ENCODE results near the gene NDRG3. TPM values are rescaled to one million over a fixed set of nuclear protein-coding genes. Genes with fewer than 3 reads are reported as not detected.

The NDRG3 gene
- 10 to 100 TPM; 24.2 to 24.9 TPM for total RNA-seq
- long read RNA-seq, donor 1, transcript NDRG3-201 (16 exons, 2,964 nt): major isoform, 5 of 12 reads
- long read RNA-seq, donor 1, partial matches to known transcripts: 1 of 12 reads
- long read RNA-seq, donor 1, other reads (novel, unspliced or antisense): 6 of 12 reads
- long read RNA-seq, donor 2, transcript NDRG3-201 (16 exons, 2,964 nt): major isoform, 12 of 20 reads
- long read RNA-seq, donor 2, partial matches to known transcripts: 7 of 20 reads
- long read RNA-seq, donor 2, other reads (novel, unspliced or antisense): 1 of 20 reads

GRCh38 chr20:36745927-36746659, at the start of gene NDRG3:
Gene NDRG3, minus strand, starts transcription at chr20:36746090. Its CDS starts 24,355 bp downstream, at chr20:36721735.
- intact Hi-C loops (cut with DNase I): no loop called here
- peak; percentile 98 for DNase-seq (ENCODE audit: low spot score)

GRCh38 chr20:36794116-36794474, 48.2 kb upstream of the NDRG3 start:
- DNase-seq (ENCODE audit: low spot score): no peak
- intact Hi-C loops (cut with DNase I): no loop called here

- intact Hi-C loops (cut with DNase I): no loop called here
- no peak for DNase-seq (ENCODE audit: low spot score)
Measured at GRCh38 chr20:36793294-36794115, 47.6 kb upstream of the NDRG3 start.

- intact Hi-C loops (cut with DNase I): no loop called here
- no peak for DNase-seq (ENCODE audit: low spot score)
Measured at GRCh38 chr20:36792422-36792821, 46.5 kb upstream of the NDRG3 start.

DNA sequence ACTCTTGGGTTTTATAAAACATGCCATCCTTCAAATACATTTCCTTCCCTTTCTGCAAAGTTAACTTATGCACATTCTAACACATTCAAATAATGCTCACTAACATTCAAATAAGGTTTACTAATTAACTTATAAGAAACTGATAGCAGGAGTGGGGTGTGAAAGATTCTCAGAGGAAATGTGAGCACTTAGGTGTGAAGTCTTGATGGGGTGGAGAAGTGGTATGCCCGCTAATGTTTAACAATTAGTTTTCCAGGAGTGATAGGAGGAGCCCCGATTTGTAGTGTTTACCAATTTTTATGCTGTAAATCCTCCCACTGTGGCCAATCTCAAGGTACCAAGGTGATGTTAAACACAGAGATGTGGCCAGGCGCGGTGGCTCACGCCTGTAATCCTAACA, 46.0 kb upstream of the NDRG3 start:
- intact Hi-C loops (cut with DNase I): no loop called here
- DNase-seq (ENCODE audit: low spot score): no peak

- DNase-seq (ENCODE audit: low spot score): no peak
- intact Hi-C loops (cut with DNase I): loop anchor here in 1 of 2 donors (10.0 kb wide), 1 partner anchor 88 kb away; the partner anchor contains the start of gene TLDC2
Measured at GRCh38 chr20:36786663-36787062, 40.8 kb upstream of the NDRG3 start.

- intact Hi-C loops (cut with DNase I): loop anchor here in 1 of 2 donors (10.0 kb wide), 1 partner anchor 89 kb away; the partner anchor contains the start of gene TLDC2
- DNase-seq (ENCODE audit: low spot score): peak; percentile 45
Measured at GRCh38 chr20:36786246-36786645, 40.4 kb upstream of the NDRG3 start.

GRCh38 chr20:36785308-36785707, 39.4 kb upstream of the NDRG3 start:
- no peak for DNase-seq (ENCODE audit: low spot score)
- intact Hi-C loops (cut with DNase I): loop anchor here in 1 of 2 donors (10.0 kb wide), 1 partner anchor 89 kb away; the partner anchor contains the start of gene TLDC2

GRCh38 chr20:36784900-36785299, 39.0 kb upstream of the NDRG3 start:
- peak; percentile 67 for DNase-seq (ENCODE audit: low spot score)
- intact Hi-C loops (cut with DNase I): loop anchor here in 1 of 2 donors (10.0 kb wide), 1 partner anchor 90 kb away; the partner anchor contains the start of gene TLDC2

DNA sequence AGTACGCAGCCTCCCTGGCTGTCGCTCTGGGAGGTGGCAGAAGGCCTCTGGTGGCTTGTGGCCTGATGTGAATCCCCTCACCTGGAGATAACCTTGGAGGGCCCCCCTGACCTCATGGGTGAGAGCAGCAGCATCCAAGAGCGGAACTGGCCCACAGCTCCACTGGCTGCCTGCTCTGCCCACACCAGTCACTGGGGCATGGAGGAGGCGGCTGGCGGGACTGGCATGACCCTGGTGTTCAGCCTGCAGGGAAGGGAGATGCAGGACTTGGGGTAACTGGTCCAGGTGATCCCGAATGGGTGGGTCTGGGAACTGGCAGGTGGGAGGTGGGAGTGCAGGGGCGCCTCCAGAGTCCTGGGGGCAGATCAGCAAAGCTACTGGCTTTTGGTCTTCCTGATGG, 38.2 kb upstream of the NDRG3 start:
- intact Hi-C loops (cut with DNase I): loop anchor here in 1 of 2 donors (10.0 kb wide), 1 partner anchor 91 kb away; the partner anchor contains the start of gene TLDC2
- peak; percentile 47 for DNase-seq (ENCODE audit: low spot score)

DNA sequence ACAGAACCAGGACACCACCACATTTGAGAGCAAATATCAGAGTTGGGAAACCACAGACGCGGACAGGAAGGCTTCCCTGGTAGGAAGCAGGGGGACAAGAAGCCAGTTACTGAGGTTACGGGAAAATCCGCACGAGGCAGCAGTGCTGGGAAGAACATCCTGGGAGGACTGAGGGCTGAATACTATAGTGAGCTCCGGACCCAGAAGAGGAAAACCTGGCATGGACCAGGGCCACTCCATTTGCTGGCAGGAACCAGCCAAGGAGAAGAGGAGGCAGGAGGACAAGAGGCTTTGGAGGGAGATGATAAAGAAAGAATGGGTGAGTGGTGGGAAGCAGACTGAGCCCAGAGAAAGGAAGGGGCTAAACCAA, 33.8 kb upstream of the NDRG3 start:
- intact Hi-C loops (cut with DNase I): loop anchor here in 1 of 2 donors (10.0 kb wide), 1 partner anchor 95 kb away; the partner anchor contains the start of gene TLDC2
- no peak for DNase-seq (ENCODE audit: low spot score)

DNA sequence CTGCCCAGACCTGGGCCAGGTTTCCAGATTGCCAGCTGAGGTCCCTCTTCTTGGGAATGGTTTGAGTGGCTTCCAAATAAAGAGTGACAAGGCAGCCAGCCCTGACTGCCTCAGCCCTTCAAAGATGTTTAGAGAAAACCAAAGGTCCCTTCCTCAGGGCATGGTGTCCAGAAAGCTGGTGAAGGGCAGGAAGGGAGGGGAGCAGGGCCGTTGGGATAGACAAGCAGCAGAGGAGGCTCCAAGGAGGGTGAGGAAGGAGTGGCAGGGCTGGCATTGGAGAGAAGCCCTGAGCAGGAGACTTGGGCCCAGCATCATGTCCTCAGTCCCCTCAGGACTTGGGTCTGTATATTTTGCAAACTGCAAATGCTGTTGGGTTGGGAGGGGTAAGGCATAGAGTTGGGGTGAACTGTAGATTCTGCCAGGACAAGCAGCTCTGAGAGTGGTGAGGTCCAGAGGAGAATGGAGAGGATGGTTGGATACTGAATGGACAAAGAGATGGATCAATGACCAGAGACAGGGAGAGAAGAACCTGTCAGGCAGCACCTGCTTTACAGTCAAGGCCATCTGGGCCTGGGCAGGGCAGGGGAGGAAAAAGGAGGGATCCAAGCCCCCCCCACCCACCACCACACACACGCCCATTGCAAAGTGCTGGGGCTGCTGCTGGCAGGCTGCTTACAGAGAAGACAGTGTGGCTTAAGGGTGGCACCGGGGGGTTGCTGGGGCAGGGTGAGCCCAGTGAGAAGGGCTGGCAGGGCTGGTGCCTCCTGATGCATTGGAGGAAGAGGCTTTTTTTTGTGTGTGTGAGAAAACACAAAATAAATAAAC, 33.2 kb upstream of the NDRG3 start:
- intact Hi-C loops (cut with DNase I): no loop called here
- DNase-seq (ENCODE audit: low spot score): peak; percentile 77

- intact Hi-C loops (cut with DNase I): no loop called here
- DNase-seq (ENCODE audit: low spot score): peak; percentile 69
Measured at GRCh38 chr20:36777576-36777975, 31.7 kb upstream of the NDRG3 start.

GRCh38 chr20:36777167-36777566, 31.3 kb upstream of the NDRG3 start:
- intact Hi-C loops (cut with DNase I): no loop called here
- peak; percentile 56 for DNase-seq (ENCODE audit: low spot score)

DNA sequence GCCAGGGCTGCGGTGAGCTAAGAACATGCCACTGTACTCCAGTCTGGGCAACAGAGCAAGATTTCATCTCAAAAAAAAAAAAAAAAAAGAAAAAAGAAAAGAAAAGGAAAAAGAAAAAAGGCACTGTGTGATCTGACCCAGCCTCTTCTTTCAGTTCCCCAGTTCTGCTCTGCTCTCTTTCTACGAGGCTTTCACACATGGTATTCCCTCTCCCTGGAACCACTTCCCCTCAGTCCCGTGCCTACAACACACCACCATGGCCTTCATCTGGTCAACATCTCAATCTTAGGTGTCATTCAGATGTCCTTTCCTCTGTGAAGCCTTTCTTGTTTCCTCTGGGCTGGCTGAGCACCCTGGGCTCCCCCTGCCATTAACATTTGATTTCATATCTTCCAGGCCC, 29.9 kb upstream of the NDRG3 start:
- intact Hi-C loops (cut with DNase I): no loop called here
- DNase-seq (ENCODE audit: low spot score): no peak

GRCh38 chr20:36775196-36775595, 29.3 kb upstream of the NDRG3 start:
- peak; percentile 43 for DNase-seq (ENCODE audit: low spot score)
- intact Hi-C loops (cut with DNase I): no loop called here

DNA sequence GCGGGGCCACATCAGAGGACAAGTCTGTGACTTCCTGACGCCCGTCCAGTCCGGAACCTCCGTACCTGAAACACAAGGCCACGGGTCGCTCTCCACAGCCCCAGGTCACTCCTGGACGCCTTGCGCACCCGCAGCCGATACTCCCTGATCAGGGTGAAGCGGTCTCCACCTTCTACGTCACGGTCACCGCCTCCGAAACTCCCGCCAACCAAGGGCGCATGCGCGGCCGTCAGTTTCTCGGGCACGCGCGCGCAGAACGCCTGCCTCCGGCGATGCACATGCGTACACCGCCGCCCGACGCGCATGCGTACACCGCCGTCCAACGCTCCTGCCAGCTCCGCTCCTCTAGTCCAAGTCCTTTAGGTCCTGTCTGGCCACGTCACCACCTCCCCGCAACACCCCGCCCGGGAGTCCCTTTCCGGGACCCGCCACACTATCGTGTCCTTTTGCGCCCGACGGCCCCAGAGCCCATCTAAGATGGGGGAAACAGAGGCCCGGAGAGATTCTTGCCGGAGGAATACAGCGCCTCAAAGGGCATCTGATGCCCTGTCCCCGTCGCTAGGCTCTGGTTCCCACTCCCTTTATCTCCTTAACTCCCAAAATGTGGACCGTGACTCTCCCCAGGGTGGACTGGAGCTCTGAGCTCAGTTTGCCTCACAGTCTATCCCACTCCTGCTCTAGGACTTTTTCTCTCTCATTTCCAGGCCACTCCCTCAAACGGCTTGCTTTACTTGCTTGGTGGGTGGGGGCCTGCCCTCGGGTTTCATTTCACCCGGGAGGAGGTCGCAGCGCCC, 27.9 kb upstream of the NDRG3 start, which contains the start of gene DSN1:
Gene DSN1 (minus strand): TSS at position 167 of the 794 bp plus-strand sequence. CDS start 2,305 bp downstream, outside the sequence.
- peak; percentile 100 for DNase-seq (ENCODE audit: low spot score)
- intact Hi-C loops (cut with DNase I): no loop called here

GRCh38 chr20:36773107-36773596, 27.3 kb upstream of the NDRG3 start:
- peak; percentile 73 for DNase-seq (ENCODE audit: low spot score)
- intact Hi-C loops (cut with DNase I): no loop called here
